Adipose tissue (tissue), 3 donors: ENCODE results near the gene EPG5. TPM values are rescaled to one million over a fixed set of nuclear protein-coding genes. Genes with fewer than 3 reads are reported as not detected.

Experiments
- H3K27ac ChIP-seq: one replicate; pipeline ENCODE4 v1.5.1; 2013; ENCODE audit warnings: low read depth, low read length
- WGBS, 3 donors: extraction: QIAGEN DNeasy Blood & Tissue Kit; methylation state at CpG; one replicate each; pipeline ENCODE4 v1.1.7; 2013; 5-methylcytosine and 5-hydroxymethylcytosine counted together
- polyA plus RNA-seq, 3 donors: library from polyadenylated mRNA; stranded (reverse); fragments of 200-250 nt; gene quantifications; one replicate each; pipeline ENCODE4 v1.2.3, GENCODE V29; 2013
- donor health status: healthy with polysubstance abuse.
- donor health status: Bipolar disorder and iron deficiency.
- donor health status: healthy.

Gene EPG5
- polyA plus RNA-seq, 3 donors: 2.9 to 4.6 (median 3.7) TPM

DNA sequence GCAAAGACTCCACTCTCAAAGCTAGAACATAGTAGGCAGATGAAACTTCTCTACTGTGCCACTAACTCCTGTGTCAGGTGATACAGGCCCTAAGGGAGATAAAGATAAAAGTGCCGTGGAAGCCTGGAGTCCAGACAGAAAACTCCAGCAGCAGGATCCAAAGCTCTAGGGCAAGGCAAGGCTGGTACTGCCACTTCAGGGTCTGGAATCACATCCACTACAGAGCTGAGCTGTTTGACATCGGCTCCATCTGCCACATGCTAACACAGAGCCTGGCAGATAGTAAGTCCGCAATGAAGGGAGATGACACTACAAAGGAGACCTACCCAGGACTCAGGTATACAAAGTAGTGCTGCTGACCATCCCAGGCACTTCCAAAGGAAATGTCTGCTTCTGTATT, 34.4 kb downstream of the EPG5 start:
- H3K27ac ChIP-seq: no peak overlapping the region
- 88 to 95% (median 92%) methylated on average over 3 of the region's 3 CpGs for WGBS, 3 donors

DNA sequence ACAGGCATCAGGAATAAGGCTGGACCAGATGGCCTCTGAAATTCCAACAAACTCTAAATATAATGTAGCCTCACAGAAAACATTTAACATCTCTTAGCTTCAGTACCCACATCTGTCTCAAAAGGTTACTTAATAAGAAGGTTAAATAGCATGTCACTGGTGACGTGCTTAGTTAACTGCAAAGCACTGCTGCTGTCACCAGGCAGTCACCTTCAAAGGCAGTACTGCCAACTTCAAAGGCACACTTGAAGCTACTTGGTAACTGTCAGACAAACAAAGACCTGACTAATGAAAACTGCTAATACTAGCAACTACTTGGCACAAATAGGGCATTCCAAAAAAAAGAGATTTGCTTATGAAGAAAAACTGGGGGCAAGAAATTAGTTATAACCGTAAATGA, 36.2 kb downstream of the EPG5 start:
- no peak overlapping the region for H3K27ac ChIP-seq
- WGBS, 3 donors: 91 to 94% (median 93%) methylated on average over 2 of the region's 2 CpGs

DNA sequence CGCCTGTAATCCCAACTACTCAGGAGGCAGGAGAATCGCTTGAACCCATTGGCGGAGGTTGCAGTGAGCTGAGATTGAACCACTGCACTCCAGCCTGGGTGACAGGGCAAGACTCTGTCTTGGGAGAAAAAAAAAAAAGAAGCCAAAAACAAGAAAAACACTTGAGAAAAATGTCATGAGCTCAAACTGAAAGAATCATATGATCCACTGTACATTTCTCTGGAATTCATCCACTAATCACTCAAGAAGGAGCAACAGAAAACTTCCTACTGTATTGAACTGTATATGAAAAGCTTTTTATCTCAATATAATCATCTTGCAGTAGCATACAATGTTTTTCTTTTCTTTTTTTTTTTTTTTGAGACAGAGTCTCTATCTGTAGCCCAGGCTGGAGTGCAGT, 40.4 kb downstream of the EPG5 start:
- no peak overlapping the region for H3K27ac ChIP-seq
- 95 to 98% (median 98%) methylated on average over 3 of the region's 3 CpGs for WGBS, 3 donors

DNA sequence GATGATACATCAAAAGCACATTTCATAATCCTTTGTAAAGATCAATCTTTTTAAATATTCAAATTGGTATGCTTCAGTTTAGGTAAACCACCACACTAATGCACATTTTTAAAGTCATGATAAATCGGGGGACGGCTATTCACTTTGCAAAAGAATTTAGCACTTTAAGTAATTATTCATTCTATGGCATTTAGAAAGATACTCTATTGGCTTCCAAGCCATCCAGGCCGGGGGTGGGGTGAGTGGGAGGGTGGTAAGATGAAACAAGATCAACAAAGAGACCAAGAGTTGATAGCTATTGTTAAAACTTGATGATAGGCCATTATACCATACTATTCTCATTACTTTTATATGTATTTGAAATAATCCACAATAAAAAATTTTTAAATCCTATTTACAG, 41.0 kb downstream of the EPG5 start:
- H3K27ac ChIP-seq: no peak overlapping the region
- WGBS, 3 donors: 76 to 91% (median 88%) methylated on average over 3 of the region's 3 CpGs

DNA sequence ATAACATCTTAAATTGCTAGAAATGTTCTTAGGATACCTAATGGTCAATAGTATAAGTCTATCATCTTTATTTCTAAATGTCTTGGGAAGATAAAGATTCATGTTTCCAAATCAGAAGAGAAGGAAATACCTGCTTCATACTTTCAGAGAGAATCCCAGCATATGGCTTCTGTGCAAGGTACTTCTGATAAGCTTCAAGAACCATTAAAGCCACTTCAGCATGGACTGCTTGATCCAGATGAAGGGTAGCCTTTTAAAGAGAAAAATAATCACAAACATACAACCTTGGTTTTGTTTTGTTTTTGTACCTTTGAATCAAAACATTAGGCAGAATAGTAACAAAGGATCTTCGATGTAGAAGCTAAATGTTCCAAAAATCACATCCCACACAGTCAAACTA, 44.0 kb downstream of the EPG5 start:
- H3K27ac ChIP-seq: no peak overlapping the region
- 92 to 100% (median 97%) methylated on average over 1 of the region's 1 CpG for WGBS, 3 donors

DNA sequence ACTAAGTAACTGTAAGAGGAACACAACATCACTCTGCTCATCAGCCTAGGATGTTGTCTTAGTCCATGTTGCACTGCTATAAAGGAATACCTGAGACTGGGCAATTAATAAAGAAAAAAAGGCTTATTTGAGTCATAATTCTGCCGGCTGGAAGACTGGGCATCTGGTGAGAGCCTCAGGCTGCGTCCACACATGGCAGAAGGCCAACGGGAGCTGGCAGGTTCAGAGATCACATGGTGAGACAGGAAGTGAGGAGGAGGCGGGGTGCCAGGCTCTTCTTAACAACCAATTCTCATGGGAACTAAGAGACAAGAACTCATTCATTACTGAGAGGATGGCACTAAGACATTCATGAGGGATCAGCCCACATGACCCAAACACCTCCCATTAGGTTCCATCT, 46.8 kb downstream of the EPG5 start:
- 29 to 31% (median 29%) methylated on average over 4 of the region's 4 CpGs for WGBS, 3 donors
- H3K27ac ChIP-seq: no peak overlapping the region

DNA sequence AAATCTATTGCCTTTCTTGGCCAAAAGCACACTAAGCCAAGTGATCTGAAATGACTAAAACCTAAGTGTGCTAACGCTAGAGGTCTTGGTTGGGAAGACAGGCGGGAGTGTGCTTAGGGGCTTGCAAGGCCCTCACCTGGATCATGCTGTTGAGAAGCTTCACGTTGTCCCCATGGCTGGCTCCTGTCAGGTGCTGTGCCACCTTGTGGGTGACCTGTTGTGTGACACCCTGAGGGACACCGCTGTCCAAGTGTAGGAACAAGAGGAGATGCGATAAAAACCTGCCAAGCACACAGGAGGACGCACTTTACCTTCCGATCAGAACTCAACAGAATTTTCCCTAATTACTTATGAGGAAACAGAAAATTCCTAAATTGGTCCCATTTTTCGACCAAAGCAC, 50.8 kb downstream of the EPG5 start:
- no peak overlapping the region for H3K27ac ChIP-seq
- WGBS, 3 donors: 89 to 93% (median 92%) methylated on average over 8 of the region's 8 CpGs

DNA sequence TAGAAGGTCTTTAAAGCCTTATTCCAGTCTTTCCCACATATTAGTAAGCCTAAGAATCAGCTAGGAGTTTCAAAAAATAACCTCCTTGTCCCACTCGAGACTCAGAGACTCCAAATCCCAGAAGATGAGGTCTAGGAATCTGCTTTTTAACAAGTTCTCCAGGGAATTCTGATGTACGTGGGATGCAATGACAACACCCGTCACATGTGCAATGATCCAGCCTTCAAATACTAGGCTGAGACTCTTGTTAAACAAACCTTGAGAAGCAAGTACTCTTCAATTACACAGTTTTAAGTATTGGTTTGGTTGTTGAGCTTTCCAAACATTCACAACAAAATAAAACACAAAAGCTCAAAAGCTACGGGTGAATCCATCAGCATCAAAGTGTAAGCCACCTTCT, 53.9 kb downstream of the EPG5 start:
- no peak overlapping the region for H3K27ac ChIP-seq
- 80 to 92% (median 85%) methylated on average over 4 of the region's 4 CpGs for WGBS, 3 donors

DNA sequence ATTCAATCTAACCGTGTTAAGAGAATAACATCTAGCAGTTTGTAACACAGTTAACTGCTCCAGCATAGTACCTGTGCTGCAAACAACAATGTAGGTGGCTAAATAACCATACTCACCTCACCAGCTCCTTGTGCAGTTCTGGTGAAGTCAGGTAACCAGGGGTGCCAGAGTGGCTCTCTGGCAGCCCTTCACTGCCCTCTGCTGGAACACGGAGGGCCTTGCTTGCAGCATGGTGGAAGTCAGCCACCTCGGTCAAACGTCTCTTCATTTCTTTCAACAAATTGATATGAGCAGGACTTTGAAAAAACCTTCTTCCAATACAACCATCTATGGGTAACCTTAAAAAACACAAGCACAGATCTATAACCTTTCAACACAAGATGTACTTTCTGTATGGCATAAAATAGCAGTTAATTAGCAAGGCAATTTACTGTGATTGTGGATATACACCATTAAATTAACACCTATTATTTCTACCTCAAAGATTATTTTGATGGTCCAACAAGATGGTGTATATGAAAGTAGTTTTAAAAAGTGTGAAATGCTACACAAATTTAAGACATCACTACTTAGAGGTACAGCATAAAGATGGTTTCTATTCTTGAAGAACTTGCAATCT, 56.6 kb downstream of the EPG5 start:
- 45 to 57% (median 48%) methylated on average over 4 of the region's 4 CpGs for WGBS, 3 donors
- H3K27ac ChIP-seq: no peak overlapping the region

DNA sequence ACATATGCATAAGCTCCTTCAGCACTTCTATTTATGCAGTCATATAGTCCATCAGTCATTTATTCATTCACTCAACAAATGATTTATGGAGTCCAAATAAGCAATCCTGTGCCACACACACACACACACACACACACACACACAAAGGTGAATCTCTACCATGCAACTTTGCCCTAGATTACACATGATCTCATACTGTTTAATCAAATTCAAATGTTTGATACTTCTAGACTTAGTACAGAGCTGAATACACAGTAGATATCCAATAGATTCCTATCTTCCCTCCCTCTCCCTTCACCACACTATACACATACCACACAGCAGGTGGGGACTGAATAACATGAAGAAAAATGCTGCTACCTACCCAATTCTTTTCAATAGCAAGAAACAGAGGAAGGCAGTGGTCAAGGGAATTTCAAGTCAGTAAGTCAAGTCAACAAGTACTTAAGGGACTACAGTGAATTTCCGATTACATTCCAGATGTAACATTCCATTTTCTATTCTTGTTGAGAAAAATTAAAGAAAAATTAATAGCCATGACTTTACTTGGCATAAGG, 65.4 kb downstream of the EPG5 start:
- WGBS, 3 donors: 89 to 98% (median 95%) methylated on average over 1 of the region's 1 CpG
- no peak overlapping the region for H3K27ac ChIP-seq

DNA sequence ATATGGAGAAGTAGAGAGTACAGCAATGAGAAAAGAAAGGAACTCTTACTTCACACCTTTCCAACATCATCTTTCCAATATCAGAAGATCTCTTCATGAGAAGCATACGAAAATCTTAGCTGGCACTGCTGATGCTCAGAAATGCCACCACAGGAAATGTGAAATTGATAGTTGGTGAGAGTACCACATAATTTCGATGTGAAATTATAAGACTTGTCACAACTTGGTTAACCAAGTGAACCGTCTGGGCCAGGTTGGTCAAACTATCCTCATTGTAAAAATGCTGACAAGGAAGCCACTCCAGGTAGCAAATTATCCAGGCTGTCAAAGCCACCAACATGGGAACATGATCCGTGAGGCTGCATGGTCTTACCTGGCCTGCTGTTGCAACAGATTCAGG, 66.5 kb downstream of the EPG5 start:
- no peak overlapping the region for H3K27ac ChIP-seq
- 77 to 92% (median 84%) methylated on average over 4 of the region's 4 CpGs for WGBS, 3 donors

DNA sequence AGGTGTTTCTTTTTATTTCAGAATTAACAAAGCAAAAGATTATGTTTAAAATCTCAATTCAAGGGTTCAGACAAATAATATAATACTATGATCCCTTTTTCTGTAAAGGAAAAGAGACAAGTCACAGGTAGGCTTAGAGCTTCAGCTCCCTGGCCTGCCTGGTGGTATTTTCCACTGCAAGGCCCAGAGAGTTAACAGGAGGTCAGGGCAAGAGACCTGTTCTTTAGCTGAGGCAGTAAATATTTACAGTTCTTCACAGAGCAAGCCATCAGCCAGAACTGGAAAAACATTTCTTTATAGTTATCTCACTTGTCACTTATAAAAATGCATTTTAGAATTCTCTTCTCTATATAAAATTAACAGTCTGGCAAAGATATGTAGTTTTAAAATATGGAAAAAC, 70.1 kb downstream of the EPG5 start:
- no peak overlapping the region for H3K27ac ChIP-seq

DNA sequence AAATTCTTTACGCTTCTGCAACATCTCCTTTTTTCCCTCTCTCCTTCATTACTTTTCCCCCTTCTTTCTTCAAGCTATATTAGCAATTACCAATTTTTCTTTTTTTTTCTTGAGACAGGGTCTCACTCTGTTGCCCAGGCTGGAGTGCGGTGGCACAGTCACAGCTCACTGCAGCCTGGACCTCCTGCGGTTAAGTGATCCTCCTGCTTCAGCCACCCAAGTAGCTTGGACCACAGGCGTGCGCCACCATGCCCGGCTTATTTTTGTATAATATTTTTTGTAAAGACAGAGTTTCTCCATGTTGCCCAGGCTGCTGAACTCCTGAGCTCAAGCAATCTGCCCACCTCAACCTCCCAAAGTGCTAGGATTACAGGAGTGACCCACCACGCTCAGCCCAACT, 70.7 kb downstream of the EPG5 start:
- 92 to 99% (median 97%) methylated on average over 7 of the region's 7 CpGs for WGBS, 3 donors
- H3K27ac ChIP-seq: no peak overlapping the region

DNA sequence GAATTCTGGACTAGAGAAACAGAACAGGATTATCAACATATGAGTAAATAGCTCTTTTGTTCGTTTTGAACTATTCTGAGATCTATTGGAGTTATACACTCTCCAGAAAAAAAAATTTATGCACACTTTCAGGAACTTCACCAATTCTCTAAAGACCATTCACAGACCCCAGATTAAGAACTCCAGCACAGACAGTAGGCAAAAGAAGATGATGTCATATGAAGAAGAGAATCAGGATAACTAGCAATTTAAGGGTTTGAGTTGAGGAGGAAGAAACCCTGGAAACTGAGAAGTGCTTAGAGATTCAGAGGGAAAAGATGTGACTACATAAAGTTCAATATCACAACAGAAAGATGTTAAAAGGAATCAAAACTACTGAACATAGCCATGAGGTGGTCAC, 71.8 kb downstream of the EPG5 start:
- H3K27ac ChIP-seq: no peak overlapping the region
- WGBS, 3 donors: 68 to 82% (median 78%) methylated on average over 1 of the region's 1 CpG

DNA sequence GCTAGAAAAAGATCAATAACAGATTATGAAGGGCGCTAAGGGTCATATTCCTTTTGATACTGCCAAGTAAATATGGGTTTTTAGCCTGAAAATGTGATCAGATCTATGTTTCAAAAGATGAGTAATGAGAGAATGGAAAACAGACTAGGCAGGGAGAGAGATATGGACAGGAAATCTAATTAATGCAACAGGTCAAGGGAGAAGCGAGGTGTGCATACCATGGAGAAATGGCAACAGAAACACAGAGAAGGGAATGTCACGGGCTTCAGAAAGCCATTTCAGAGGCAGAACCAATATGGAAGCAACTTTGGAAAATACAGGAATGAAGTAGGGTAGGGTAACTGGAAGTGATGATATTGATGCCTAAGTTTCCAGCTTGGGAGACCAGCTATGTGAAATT, 72.3 kb downstream of the EPG5 start:
- no peak overlapping the region for H3K27ac ChIP-seq
- 39 to 88% (median 64%) methylated on average over 3 of the region's 3 CpGs for WGBS, 3 donors

DNA sequence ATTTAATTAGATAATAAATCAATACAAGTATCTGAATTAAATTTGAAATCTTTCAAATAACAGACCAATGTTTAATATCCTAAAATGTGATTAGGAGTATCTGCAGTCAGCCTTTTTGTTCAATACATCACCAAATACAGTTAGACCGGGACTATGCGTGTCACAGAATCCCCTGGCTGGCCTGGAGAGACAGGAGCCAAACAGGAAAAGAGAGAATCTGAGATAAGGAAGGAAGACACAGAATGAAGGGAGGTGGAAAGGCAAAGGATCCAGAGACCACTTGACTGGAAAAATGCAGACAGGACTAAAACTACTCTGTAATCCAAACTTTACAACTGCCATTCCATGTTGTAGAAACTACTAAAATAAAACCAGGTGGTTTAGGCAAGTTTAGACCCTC, 75.3 kb downstream of the EPG5 start:
- WGBS, 3 donors: 77 to 81% (median 78%) methylated on average over 2 of the region's 2 CpGs
- no peak overlapping the region for H3K27ac ChIP-seq

DNA sequence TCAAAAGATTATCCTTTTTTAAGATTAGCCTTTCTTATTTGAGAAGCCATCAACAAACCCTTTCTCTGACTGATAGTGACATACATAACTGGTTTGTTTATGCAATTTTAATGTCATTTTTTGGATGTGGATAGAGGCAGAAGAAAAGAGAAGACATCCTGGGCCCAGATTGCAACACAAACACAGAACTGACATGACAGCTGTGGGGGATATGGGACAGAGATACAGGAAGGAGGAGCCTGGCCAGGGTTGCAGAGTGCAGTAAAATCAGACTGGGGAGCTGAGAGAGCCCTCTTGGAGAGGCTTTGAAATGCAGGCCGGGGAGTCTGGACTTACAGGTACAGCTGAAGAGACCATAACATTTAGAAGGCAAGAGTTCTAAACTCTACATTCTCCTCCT, 76.5 kb downstream of the EPG5 start:
- 76 to 86% (median 76%) methylated on average over 1 of the region's 1 CpG for WGBS, 3 donors
- no peak overlapping the region for H3K27ac ChIP-seq

DNA sequence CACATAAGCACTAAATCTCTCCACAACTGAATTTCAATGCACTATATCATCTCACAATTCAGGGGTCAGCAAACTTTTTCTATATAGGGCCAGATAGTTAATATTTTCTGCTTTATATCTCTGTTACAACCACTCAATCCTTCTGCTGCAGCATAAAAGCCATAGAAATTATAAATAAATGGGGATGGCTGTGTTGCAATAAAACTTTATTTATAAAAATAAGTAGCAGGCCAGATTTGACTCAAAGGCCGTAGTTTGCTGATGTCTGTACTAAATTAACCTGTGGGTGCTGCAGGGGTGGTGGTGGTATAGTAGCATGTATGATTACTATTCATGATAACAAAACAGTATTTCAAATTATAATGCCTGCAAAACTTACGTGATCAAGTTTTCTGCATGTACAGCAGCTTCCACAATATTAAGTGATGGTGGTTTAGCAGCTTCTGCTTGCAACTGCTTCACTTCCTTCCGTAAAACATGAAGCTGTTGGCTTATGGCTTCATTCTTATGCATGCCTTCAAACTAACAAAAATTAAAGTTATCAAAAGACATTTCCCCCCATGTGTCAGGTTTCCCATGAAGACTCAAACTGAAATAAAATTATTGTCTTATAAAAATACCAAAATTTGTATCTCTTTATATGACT, 77.6 kb downstream of the EPG5 start:
- 68 to 89% (median 72%) methylated on average over 3 of the region's 3 CpGs for WGBS, 3 donors
- no peak overlapping the region for H3K27ac ChIP-seq

DNA sequence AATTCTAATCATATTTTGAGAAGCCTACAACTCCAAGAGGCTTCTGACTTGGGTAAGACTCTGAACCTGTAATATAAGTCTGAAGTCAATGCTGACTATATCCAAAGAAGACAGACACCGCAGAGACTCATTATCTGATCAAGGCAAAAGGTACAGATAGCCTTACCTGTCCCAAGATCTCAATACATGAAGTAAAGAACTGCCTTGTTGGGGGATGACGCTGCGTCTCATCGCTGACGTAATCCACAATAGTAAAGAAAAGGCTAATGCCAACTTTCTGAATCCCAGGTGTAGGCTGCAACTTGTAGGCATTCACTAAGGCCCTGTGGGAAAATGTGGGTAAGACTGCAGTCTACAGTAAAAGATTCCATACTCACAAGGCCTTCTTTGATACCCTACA, 79.5 kb downstream of the EPG5 start:
- WGBS, 3 donors: 96 to 99% (median 98%) methylated on average over 5 of the region's 5 CpGs
- no peak overlapping the region for H3K27ac ChIP-seq

DNA sequence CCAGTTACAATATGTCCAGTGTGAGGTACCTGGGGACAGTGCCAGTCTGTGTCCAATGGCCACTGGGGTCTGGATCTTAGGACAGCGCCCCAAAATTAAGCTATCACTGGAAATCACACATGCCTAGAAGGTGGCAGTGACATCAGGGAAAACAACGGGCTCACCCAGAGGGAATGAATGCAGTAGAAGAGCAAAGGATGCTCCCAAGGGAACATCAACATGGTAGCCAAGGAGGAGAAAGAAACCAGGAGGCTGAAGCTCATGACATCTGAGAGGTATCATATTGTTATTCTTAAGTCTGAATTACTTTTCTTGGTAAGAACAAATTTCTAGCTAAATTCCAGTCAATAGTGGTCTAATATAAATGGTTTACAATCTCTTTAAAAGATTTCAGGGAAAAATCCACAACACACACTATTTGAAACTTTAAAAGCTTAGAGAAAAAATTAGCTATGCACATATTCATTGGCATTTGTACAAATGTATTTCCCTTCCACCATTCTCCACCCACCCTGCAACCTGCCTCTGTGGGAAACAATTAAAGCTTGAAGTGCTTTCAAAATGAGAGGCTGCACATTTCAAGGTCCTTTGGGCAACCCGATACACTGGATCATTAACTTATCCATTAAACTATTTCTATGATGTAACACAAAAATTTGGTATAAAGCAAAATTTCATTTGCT, 86.1 kb downstream of the EPG5 start:
- H3K27ac ChIP-seq: no peak overlapping the region
- 91 to 92% (median 92%) methylated on average over 3 of the region's 3 CpGs for WGBS, 3 donors
